ENCODE data around the gene NPIPB6. TPM values are rescaled to one million over a fixed set of nuclear protein-coding genes. Genes with fewer than 3 reads are reported as not detected.

The NPIPB6 gene
- total RNA-seq, 1 donor from 2014 or later = 3.0 TPM

DNA sequence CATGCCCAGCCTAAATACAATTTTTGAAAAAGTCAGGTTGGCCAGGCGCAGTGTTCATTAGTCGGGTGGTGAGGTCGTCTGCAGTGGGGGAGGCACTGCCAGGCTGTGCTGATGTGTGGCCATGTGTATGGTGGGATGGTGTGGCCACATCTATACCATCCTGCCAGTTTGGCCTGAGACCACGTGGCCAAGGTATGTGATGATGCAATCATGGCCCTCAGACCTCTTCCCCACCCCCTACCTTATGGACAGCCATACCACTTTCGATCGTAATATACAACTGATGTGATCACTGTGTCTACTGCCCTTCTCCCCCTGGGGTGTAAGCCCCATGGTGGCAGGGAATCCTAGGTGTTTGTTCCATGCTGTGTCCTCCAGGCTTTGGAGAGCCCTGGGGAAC is 47.3 kb downstream of the NPIPB6 start:
- peaks cover 8% of the 10 kb centered on the region for H3K4me1 Mint-ChIP-seq
- DNase-seq = no peak
- no peaks in the 10 kb centered on the region for H3K9me3 Mint-ChIP-seq
- peaks cover 2% of the 10 kb centered on the region for H3K36me3 Mint-ChIP-seq (ENCODE audit: low read depth)
- H3K27ac Mint-ChIP-seq = no peak overlapping the region
- no peaks in the 10 kb centered on the region for H3K27me3 Mint-ChIP-seq
- intact Hi-C loops (cut with micrococcal nuclease) = no loop called here
- H3K4me3 Mint-ChIP-seq = no peak overlapping the region

GRCh38 chr16:28313587-28313986 is 49.7 kb downstream of the NPIPB6 start:
- Mint-ChIP-seq H3K27me3 (no peaks in the 10 kb centered on the region), H3K9me3 (peaks cover 4% of the 10 kb centered on the region), H3K27ac (no peak overlapping the region), H3K4me3 (no peak overlapping the region), H3K4me1 (peaks cover 24% of the 10 kb centered on the region), H3K36me3 (ENCODE audit: low read depth) (peaks cover 2% of the 10 kb centered on the region)
- no peak for DNase-seq
- intact Hi-C loops (cut with micrococcal nuclease) = no loop called here

GRCh38 chr16:28312327-28312726 is 51.0 kb downstream of the NPIPB6 start:
- intact Hi-C loops (cut with micrococcal nuclease) = no loop called here
- no peak for DNase-seq
- H3K9me3 Mint-ChIP-seq = peaks cover 4% of the 10 kb centered on the region
- H3K27ac Mint-ChIP-seq = no peak overlapping the region
- no peaks in the 10 kb centered on the region for H3K27me3 Mint-ChIP-seq
- peaks cover 2% of the 10 kb centered on the region for H3K36me3 Mint-ChIP-seq (ENCODE audit: low read depth)
- H3K4me1 Mint-ChIP-seq = peaks cover 24% of the 10 kb centered on the region
- no peak overlapping the region for H3K4me3 Mint-ChIP-seq

DNA sequence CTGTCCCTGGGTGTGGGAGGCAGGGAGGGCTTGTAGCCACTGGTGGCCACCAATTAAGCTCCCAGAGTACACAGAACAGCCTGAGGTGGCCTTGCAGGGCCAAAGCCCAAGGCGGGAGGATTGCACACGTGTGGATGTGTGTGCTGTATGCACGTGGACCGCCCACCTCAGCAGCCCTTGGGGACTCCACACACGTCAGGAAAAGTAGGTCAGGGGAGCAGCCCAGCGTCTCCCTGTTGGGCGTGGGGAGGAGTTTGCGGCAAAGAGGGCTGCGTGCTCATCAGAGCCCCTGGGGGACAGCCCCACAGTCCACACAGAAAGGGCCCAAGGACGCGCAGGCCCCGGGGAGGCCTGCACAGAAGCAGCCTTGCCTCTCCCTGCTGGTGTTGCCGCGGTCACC is 51.4 kb downstream of the NPIPB6 start:
- H3K4me3 Mint-ChIP-seq = no peak overlapping the region

DNA sequence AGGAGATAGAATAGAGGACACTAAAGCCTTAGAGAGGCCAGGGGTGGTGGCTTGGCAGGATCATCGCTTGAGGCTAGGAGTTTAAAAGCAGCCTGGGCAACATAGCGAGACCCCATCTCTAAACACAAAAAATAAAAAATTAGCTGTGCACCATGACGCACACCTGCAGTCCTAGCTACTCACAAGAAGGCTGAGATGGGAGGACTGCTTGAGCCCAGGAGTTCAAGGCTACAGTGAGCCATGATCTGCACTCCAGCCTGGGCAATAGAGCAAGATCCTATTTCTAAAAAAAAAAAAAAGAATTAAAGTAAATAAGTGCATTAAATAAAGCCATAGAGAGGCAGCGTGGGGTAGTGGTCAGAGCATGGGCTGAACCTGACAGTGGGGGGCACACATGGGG is 51.9 kb downstream of the NPIPB6 start:
- peak overlapping the region; percentile 62 for H3K27ac Mint-ChIP-seq

More for the DNA sequence above, 51.4 kb downstream of the NPIPB6 start:
- Mint-ChIP-seq H3K9me3 (peaks cover 4% of the 10 kb centered on the region), H3K36me3 (ENCODE audit: low read depth) (peaks cover 2% of the 10 kb centered on the region), H3K27me3 (no peaks in the 10 kb centered on the region), H3K4me1 (peaks cover 21% of the 10 kb centered on the region), H3K27ac (no peak overlapping the region)
- intact Hi-C loops (cut with micrococcal nuclease) = loop anchor here (2.0 kb wide), 1 partner anchor 19 kb away; the partner anchor contains the start of gene SBK1
- DNase-seq = no peak

DNA sequence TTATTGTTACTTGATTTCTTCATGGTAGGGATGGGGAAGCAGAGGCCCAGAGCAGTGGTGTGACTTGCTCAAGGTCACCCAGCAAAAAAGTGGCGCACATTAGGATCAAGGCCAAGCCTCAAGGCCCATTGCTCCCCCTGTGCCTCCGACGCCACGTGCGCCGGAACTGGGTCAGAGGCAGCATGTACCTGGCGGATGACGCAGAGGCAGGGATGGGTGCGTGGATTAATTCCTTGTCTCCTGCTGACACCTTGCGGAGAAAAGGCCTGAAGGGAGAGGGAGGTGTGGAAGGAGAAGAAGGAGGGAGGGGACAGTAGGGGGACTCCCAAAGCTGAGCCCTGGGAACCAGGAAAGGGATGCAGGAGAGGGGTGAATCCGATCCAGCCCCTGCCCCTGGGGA is 52.5 kb downstream of the NPIPB6 start:
- peak overlapping the region; percentile 46 for H3K4me3 Mint-ChIP-seq
- DNase-seq = no peak
- H3K27me3 Mint-ChIP-seq = no peaks in the 10 kb centered on the region
- peaks cover 4% of the 10 kb centered on the region for H3K9me3 Mint-ChIP-seq
- peaks cover 2% of the 10 kb centered on the region for H3K36me3 Mint-ChIP-seq (ENCODE audit: low read depth)
- H3K4me1 Mint-ChIP-seq = peaks cover 20% of the 10 kb centered on the region
- peak overlapping the region; percentile 30 for H3K27ac Mint-ChIP-seq
- intact Hi-C loops (cut with micrococcal nuclease) = loop anchor here (2.0 kb wide), 1 partner anchor 18 kb away; the partner anchor contains the start of gene SBK1

More for the DNA sequence above, 51.9 kb downstream of the NPIPB6 start:
- intact Hi-C loops (cut with micrococcal nuclease) = loop anchor here (2.0 kb wide), 1 partner anchor 19 kb away; the partner anchor contains the start of gene SBK1
- H3K36me3 Mint-ChIP-seq (ENCODE audit: low read depth) = peaks cover 2% of the 10 kb centered on the region
- H3K9me3 Mint-ChIP-seq = peaks cover 4% of the 10 kb centered on the region
- peak overlapping the region; percentile 46 for H3K4me3 Mint-ChIP-seq
- H3K4me1 Mint-ChIP-seq = peaks cover 20% of the 10 kb centered on the region
- H3K27me3 Mint-ChIP-seq = no peaks in the 10 kb centered on the region
- no peak for DNase-seq

DNA sequence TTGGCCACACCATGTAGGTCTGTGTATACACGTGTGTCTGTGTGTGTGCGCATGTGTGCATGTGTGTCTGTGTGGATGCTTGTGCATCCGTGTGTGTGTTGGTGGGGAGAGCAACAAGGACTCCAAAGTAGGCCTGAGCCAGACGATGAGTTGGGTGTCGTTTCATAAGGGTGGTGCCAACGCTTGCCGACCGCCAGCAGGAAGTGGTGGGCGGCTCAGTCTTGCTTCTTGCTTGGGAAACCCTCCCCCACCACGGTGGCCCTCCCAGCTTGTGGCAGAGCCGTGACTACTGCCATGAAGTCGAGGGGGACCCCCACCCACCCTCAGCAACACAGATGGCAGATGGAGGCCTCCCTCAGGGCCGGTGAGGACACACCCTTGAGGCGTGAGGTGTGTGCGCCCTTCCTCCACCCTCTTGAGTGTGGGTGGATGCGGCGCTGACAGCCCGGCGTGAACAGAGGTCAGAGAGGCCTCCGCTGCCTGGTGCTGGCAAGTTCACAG is 53.4 kb downstream of the NPIPB6 start:
- DNase-seq = peak; percentile 89
- Mint-ChIP-seq H3K36me3 (ENCODE audit: low read depth) (peaks cover 2% of the 10 kb centered on the region), H3K27me3 (no peaks in the 10 kb centered on the region), H3K4me1 (peaks cover 20% of the 10 kb centered on the region), H3K4me3 (peak overlapping the region; percentile 46), H3K27ac (peak overlapping the region; percentile 88), H3K9me3 (peaks cover 4% of the 10 kb centered on the region)
- intact Hi-C loops (cut with micrococcal nuclease) = loop anchor here (2.0 kb wide), 1 partner anchor 17 kb away; the partner anchor contains the start of gene SBK1

DNA sequence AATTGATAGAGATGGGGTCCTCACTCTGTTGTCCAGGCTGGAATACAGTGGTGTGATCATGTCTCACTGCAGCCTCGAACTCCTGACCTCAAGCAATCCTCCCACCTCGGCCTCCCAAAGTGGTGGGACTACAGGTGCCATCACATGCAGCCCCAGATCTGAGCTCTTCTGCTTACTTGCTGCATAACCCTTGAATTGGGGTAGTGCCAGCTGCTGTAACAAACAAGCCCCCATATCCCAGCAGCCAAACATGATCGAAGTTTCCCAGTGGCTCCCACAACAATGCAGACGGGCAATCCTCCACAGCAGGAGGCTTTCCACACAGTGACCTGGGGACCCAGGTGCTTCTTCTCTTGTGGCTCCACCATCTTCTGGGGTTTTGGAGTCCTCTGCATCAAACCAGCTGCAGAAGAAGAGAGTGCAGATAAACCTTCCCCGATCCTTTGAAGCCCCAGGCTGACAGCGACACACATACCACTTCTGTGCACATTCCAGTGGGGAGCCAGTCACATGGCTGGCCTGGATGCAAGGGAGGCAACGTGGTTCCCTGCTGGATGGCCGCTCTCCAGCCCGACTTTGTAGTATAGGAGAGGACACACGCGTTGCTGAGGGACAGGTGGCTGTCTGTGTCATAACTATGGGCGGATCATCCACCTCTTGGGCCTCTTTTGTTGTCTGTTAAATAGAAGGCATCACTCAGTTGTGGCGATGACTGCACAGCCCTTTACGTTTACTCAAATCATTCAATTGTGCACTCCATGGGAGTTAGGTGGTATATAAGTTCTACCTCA is 54.3 kb downstream of the NPIPB6 start:
- intact Hi-C loops (cut with micrococcal nuclease) = no loop called here
- peaks cover 4% of the 10 kb centered on the region for H3K9me3 Mint-ChIP-seq
- peak overlapping the region; percentile 32 for H3K4me3 Mint-ChIP-seq
- H3K27ac Mint-ChIP-seq = peak overlapping the region; percentile 73
- H3K27me3 Mint-ChIP-seq = no peaks in the 10 kb centered on the region
- peaks cover 20% of the 10 kb centered on the region for H3K4me1 Mint-ChIP-seq
- DNase-seq = no peak
- H3K36me3 Mint-ChIP-seq (ENCODE audit: low read depth) = peaks cover 2% of the 10 kb centered on the region

- intact Hi-C loops (cut with micrococcal nuclease) = no loop called here
- H3K27me3 Mint-ChIP-seq = peaks cover 2% of the 10 kb centered on the region
- H3K36me3 Mint-ChIP-seq (ENCODE audit: low read depth) = peaks cover 4% of the 10 kb centered on the region
- no peak overlapping the region for H3K4me3 Mint-ChIP-seq
- peaks cover 20% of the 10 kb centered on the region for H3K4me1 Mint-ChIP-seq
- no peak for DNase-seq
- H3K9me3 Mint-ChIP-seq = peaks cover 4% of the 10 kb centered on the region
- no peak overlapping the region for H3K27ac Mint-ChIP-seq
Measured at GRCh38 chr16:28307936-28308335, 55.4 kb downstream of the NPIPB6 start.

DNA sequence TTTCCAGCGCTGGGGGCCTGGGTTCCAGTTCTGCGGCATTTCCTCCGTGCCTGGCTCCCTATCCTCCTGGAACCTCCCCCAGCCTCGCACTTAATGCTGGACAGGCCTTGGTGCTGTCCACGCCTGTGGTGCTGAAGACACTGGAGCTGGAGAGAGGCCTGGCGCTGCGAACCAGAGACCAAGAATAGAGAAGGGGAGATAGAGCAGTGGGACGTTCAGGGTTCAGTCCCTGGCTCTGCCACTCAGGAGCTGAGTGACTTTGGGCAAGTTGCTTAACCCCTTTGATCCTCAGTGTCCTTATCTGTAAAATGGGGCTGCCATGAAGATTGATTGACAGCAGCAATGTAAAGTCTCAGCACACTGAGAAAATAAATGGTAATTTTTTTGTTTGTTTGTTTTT is 59.1 kb downstream of the NPIPB6 start:
- peaks cover 2% of the 10 kb centered on the region for H3K27me3 Mint-ChIP-seq

DNA sequence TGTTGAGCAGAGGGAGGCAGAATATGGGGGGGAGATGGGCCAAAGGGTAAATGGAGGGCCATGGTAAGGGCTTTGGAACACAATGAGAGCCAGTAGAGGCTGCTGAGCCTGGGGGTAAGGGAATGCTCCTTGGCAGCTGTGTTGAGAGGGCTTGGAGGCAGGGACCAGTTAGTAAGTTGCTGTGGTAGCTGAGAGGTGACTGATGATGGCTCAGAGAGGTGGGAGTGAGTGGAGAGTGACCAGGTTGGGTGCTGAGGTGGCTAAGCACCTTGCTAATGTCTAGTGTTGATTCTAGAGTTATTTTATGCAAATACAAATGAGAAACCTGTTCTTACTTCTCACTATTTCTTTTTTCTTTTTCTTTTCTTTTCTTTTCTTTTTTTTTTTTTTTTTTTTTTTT is 60.2 kb downstream of the NPIPB6 start:
- Mint-ChIP-seq H3K27me3 (peaks cover 2% of the 10 kb centered on the region), H3K4me3 (no peak overlapping the region), H3K4me1 (peaks cover 3% of the 10 kb centered on the region), H3K9me3 (no peaks in the 10 kb centered on the region), H3K27ac (no peak overlapping the region), H3K36me3 (ENCODE audit: low read depth) (peaks cover 1% of the 10 kb centered on the region)
- no peak for DNase-seq
- intact Hi-C loops (cut with micrococcal nuclease) = no loop called here

More for the DNA sequence above, 59.1 kb downstream of the NPIPB6 start:
- Mint-ChIP-seq H3K9me3 (peaks cover 4% of the 10 kb centered on the region), H3K27ac (no peak overlapping the region), H3K4me1 (peaks cover under 1% of the 10 kb centered on the region), H3K36me3 (ENCODE audit: low read depth) (peaks cover 1% of the 10 kb centered on the region), H3K4me3 (no peak overlapping the region)
- peak; percentile 76 for DNase-seq
- intact Hi-C loops (cut with micrococcal nuclease) = no loop called here

DNA sequence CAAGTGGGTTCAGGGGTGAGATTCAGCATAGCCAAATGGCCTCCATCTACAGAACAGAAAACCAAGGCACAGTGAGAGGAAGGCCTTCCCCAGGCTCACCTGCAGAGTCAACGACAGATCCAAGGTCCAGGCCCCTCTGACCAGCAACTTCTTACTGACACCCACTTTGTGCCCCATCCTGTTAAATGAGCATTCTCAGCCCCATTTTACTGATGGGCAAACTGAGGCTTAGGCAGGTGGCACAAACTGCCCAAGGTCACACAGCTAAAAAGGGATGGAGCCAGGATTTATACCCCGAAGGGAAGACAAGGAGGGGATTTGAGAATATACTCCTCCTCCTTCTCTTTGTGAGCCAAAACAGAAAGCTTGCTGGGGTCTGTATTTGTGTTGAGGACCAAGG is 61.7 kb downstream of the NPIPB6 start:
- H3K4me1 Mint-ChIP-seq = peaks cover 18% of the 10 kb centered on the region

GRCh38 chr16:28301154-28301553 is 62.2 kb downstream of the NPIPB6 start:
- Mint-ChIP-seq H3K36me3 (ENCODE audit: low read depth) (peaks cover 4% of the 10 kb centered on the region), H3K4me3 (no peak overlapping the region), H3K9me3 (no peaks in the 10 kb centered on the region), H3K27me3 (peaks cover 2% of the 10 kb centered on the region), H3K4me1 (peaks cover 20% of the 10 kb centered on the region), H3K27ac (no peak overlapping the region)
- DNase-seq = no peak
- intact Hi-C loops (cut with micrococcal nuclease) = no loop called here

More for the DNA sequence above, 61.7 kb downstream of the NPIPB6 start:
- intact Hi-C loops (cut with micrococcal nuclease) = no loop called here
- Mint-ChIP-seq H3K36me3 (ENCODE audit: low read depth) (peaks cover 3% of the 10 kb centered on the region), H3K27ac (no peak overlapping the region), H3K4me3 (no peak overlapping the region), H3K9me3 (no peaks in the 10 kb centered on the region), H3K27me3 (peaks cover 2% of the 10 kb centered on the region)
- DNase-seq = no peak

- peaks cover 4% of the 10 kb centered on the region for H3K27me3 Mint-ChIP-seq
- H3K27ac Mint-ChIP-seq = no peak overlapping the region
- intact Hi-C loops (cut with micrococcal nuclease) = no loop called here
- H3K4me3 Mint-ChIP-seq = no peak overlapping the region
- no peak for DNase-seq
- peaks cover 22% of the 10 kb centered on the region for H3K4me1 Mint-ChIP-seq
- H3K36me3 Mint-ChIP-seq (ENCODE audit: low read depth) = peaks cover 4% of the 10 kb centered on the region
- no peaks in the 10 kb centered on the region for H3K9me3 Mint-ChIP-seq
Measured at GRCh38 chr16:28300327-28300726, 63.0 kb downstream of the NPIPB6 start.

Measured in activated CD4-positive, alpha-beta T cell treated with anti-CD3 and anti-CD28 coated beads, Interleukin-2, amount 10 ng/mL, durations not matched to agents 24 days and 14 days (primary cell).